HFFc6 (cell line): Measurements from ENCODE around the gene PPRC1. TPM values are rescaled to one million over a fixed set of nuclear protein-coding genes. Genes with fewer than 3 reads are reported as not detected.
A peak's percentile ranks its signal among the peaks of the same experiment; 100 is the strongest.

Experiments
- DNase-seq: peaks from one replicate; pipeline ENCODE4 v3.0.0-alpha.2; 2018
- H3K27ac Mint-ChIP-seq: 2 replicates; pipeline ENCODE4 v1.8.0; 2020; ENCODE audit warnings: mild to moderate bottlenecking, mixed read lengths
- H3K27me3 Mint-ChIP-seq: 2 replicates; pipeline ENCODE4 v1.8.0; 2021; ENCODE audit warnings: mild to moderate bottlenecking, moderate library complexity, mixed read lengths; ENCODE audit not compliant: insufficient read depth
- H3K36me3 Mint-ChIP-seq: 2 replicates; pipeline ENCODE4 v1.8.0; 2021; ENCODE audit warnings: low read depth, mixed read lengths
- H3K4me1 Mint-ChIP-seq: 2 replicates; pipeline ENCODE4 v1.8.0; 2020; ENCODE audit warnings: low read depth, mixed read lengths
- H3K4me3 Mint-ChIP-seq: 2 replicates; pipeline ENCODE4 v1.8.0; 2020; ENCODE audit warnings: mild to moderate bottlenecking, moderate library complexity, mixed read lengths
- H3K9me3 Mint-ChIP-seq: 2 replicates; pipeline ENCODE4 v1.8.0; 2020; ENCODE audit warnings: mild to moderate bottlenecking, mixed read lengths
- total RNA-seq, 6 experiments: library from RNA; stranded (reverse); fragmentation: NEBNext Ultra II Directional; extraction: Animal tissue kit (Norgen Biotek cat#: 25700); gene quantifications; 2 replicates in 1 of 6; 3 replicates in 5 of 6; pipeline ENCODE4 v1.2.3, GENCODE V29; 2021
- TF ChIP-seq, protein P1 (sequence below): fragments of 200-600 bp; sonication (generic); IDR thresholded peaks from 2 replicates; pipeline ENCODE4 v1.5.0; 2021; ENCODE audit warnings: antibody characterized with exemption, mild to moderate bottlenecking

The PPRC1 gene
- total RNA-seq, 6 experiments from 2014 or later, result 49.4 to 56.6 (median 53.8) TPM

DNA sequence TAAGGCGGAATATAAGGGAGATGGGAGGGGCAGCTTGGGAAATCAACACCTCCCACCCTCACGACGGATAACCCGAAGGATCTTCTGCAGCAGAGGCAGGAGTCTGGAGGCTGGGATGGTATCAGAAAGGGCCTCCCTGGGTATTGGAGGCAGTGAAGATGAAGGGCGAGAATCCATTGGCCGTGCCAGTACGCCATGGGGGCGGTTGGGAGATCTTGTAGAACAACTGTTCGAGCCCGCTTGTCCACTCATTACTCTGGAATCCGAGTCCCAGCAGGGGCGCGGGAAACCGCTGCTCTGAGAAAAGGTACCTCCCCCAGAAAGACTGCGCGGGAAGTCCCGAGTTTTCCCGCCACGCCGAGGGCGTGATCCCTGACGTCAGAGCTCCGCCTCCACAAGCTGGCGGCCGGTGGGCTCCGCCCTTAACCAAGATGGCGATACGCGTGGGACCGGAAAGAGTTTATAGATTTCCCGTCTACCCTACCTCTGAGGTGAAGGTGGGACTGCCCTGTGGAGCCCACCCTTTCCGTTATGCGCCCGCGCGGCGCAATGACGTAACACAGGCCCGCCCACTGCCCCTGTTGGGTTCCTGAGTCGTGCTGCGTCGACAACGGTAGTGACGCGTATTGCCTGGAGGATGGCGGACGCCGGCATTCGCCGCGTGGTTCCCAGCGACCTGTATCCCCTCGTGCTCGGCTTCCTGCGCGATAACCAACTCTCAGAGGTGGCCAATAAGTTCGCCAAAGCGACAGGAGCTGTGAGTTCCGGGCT lies 19.1 kb downstream of the PPRC1 start, which contains the start of gene NOLC1:
Gene NOLC1 (plus strand): TSS at position 616 of the 771 bp plus-strand sequence. CDS start 22 bp downstream, at position 638.
- TF ChIP-seq, protein P1, sequence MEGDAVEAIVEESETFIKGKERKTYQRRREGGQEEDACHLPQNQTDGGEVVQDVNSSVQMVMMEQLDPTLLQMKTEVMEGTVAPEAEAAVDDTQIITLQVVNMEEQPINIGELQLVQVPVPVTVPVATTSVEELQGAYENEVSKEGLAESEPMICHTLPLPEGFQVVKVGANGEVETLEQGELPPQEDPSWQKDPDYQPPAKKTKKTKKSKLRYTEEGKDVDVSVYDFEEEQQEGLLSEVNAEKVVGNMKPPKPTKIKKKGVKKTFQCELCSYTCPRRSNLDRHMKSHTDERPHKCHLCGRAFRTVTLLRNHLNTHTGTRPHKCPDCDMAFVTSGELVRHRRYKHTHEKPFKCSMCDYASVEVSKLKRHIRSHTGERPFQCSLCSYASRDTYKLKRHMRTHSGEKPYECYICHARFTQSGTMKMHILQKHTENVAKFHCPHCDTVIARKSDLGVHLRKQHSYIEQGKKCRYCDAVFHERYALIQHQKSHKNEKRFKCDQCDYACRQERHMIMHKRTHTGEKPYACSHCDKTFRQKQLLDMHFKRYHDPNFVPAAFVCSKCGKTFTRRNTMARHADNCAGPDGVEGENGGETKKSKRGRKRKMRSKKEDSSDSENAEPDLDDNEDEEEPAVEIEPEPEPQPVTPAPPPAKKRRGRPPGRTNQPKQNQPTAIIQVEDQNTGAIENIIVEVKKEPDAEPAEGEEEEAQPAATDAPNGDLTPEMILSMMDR, result no peak
- DNase-seq, result peak; percentile 99
- H3K27me3 Mint-ChIP-seq, result peaks cover 3% of the 10 kb centered on the region
- H3K4me1 Mint-ChIP-seq, result peaks cover 68% of the 10 kb centered on the region
- peak within 1 kb of the TSS; percentile 97 for H3K27ac Mint-ChIP-seq
- no peaks in the 10 kb centered on the region for H3K9me3 Mint-ChIP-seq
- peak within 1 kb of the TSS; percentile 98 for H3K4me3 Mint-ChIP-seq
- peaks cover 62% of the 10 kb centered on the region for H3K36me3 Mint-ChIP-seq

DNA sequence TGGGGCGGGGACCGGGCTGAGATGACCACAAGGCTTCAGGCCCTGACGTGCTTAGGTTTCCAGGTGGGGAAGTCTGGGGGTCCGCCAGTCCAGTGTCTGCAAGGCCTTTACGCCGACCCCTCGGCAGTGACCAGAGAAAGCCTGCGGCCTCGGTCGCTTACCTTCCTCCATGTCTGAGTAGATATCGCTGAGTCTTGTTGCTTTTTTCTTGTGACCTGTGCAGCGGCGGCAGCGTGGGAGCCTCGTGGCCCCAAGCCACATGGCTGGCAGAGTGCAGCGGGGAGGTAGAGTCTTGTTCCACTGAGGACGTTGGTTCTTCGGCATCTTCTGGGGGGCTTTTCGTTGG lies 19.7 kb downstream of the PPRC1 start:
- H3K27ac Mint-ChIP-seq, result peak overlapping the region; percentile 97
- TF ChIP-seq, protein P1, result no peak
- peak overlapping the region; percentile 98 for H3K4me3 Mint-ChIP-seq
- H3K27me3 Mint-ChIP-seq, result peaks cover 3% of the 10 kb centered on the region
- H3K4me1 Mint-ChIP-seq, result peaks cover 68% of the 10 kb centered on the region
- H3K9me3 Mint-ChIP-seq, result no peaks in the 10 kb centered on the region
- DNase-seq, result no peak
- peaks cover 62% of the 10 kb centered on the region for H3K36me3 Mint-ChIP-seq

DNA sequence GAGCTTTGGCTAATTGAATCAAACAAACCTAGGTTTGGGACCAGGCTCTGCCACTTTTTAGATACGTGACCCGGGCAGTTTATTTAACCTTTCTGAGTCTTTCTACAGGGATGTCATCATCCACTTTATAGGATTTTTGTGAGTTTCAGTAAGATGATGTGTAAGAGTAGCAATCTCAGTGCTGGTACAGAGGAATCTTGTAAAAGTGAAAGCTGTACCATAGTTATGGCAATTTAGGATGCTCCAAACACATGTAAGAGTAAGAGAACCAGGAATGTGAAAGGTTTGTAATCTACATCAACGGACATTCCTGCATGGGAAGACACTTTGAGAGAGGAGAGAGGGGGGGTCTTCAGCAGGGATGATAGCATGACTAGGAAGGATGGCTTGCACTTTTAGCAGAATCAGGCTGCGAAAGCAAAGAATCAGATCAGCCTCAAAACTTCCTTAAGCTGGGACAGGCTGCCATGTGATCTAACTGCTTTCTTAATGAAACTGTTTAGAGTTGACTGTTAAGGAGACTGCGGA lies 20.3 kb downstream of the PPRC1 start:
- Mint-ChIP-seq H3K4me3 (peak overlapping the region; percentile 98), H3K27me3 (peaks cover 3% of the 10 kb centered on the region), H3K4me1 (peaks cover 66% of the 10 kb centered on the region), H3K9me3 (no peaks in the 10 kb centered on the region), H3K36me3 (peaks cover 62% of the 10 kb centered on the region), H3K27ac (peak overlapping the region; percentile 97)
- DNase-seq, result no peak
- TF ChIP-seq, protein P1, result no peak

DNA sequence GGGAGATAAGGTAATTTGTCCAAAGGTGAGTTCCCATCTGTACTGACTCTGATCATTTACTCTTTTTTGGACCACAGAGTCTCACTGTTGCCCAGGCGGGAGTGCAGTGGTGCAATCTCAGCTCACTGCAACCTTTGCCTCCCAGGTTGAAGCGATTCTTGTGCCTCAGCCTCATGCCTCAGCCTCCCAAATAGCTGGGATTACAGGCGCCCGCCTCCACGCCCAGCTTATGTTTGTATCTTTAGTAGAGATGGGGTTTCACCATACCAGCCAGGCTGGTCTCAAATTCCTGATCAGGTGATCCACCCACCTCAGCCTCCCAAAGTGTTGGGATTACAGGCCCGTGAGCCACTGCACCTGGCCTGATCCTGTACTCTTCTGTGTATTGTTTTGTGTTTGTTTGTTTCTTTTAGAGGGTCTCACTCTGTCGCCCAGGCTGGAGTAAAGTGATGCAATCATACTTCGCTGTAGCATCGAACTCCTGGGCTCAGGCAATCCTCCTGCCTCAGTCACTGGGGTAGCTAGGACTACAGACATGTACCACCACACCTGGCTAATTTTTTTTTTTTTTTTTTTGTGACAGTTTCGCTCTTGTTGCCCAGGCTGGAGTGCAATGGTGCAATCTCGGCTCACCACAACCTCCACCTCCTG lies 21.8 kb downstream of the PPRC1 start:
- Mint-ChIP-seq H3K9me3 (no peaks in the 10 kb centered on the region), H3K4me3 (peak overlapping the region; percentile 32; the same call in 1 of the 2 replicates), H3K27ac (peak overlapping the region; percentile 56; the same call in 1 of the 2 replicates), H3K27me3 (peaks cover 3% of the 10 kb centered on the region), H3K36me3 (peaks cover 61% of the 10 kb centered on the region), H3K4me1 (peaks cover 66% of the 10 kb centered on the region)
- TF ChIP-seq, protein P1, result no peak
- no peak for DNase-seq

DNA sequence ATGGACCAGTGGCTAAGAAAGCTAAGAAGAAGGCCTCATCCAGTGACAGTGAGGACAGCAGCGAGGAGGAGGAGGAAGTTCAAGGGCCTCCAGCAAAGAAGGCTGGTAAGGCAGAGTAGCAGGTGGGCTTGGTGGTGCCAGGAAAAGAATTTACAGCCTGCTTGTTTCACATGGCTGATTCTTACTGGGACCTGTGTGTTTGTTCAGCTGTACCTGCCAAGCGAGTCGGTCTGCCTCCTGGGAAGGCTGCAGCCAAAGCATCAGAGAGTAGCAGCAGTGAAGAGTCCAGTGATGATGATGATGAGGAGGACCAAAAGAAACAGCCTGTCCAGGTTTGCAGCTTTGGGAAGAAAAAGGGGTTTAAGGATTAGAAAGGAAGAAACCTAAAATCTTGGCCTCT lies 24.4 kb downstream of the PPRC1 start:
- Mint-ChIP-seq H3K4me1 (peaks cover 45% of the 10 kb centered on the region), H3K9me3 (no peaks in the 10 kb centered on the region), H3K27ac (peak overlapping the region; percentile 52; the same call in 1 of the 2 replicates), H3K36me3 (peaks cover 70% of the 10 kb centered on the region), H3K4me3 (no peak overlapping the region), H3K27me3 (peaks cover 2% of the 10 kb centered on the region)
- DNase-seq, result no peak
- TF ChIP-seq, protein P1, result no peak
